GM18508 (cell line): ENCODE results near the gene KCTD11.
"Not testable (repeated sequence)": the region's sequence is repeated elsewhere in the genome, so short reads cannot be mapped to it uniquely, and the experiment has no call there.

Experiments used
- ATAC-seq: cut with Tn5 transposase; IDR thresholded peaks from one replicate; pipeline ENCODE4 v1.9.1; 2021; ENCODE audit warnings: moderate number of reproducible peaks; ENCODE audit not compliant: insufficient read depth, unreplicated experiment

The KCTD11 gene

DNA sequence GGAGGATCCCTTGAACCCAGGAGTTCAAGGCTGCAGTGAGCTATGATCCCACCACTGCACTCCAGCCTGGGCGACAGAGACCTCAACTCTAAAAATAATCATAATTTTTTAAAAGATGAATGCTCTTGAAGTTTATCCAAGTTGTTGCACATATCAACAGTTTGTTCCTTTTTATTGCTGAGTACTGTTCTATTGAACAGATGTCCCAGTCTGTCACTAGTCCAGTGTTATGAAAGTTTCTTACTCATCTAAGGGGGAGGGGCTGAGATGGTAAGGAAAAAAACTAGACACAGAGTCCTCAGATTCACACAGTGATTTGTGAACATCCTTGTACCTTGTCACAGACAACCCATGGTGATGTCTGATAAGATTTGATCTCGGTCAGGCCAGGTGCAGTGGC is 11.8 kb upstream of the KCTD11 start:
- ATAC-seq: no peak

DNA sequence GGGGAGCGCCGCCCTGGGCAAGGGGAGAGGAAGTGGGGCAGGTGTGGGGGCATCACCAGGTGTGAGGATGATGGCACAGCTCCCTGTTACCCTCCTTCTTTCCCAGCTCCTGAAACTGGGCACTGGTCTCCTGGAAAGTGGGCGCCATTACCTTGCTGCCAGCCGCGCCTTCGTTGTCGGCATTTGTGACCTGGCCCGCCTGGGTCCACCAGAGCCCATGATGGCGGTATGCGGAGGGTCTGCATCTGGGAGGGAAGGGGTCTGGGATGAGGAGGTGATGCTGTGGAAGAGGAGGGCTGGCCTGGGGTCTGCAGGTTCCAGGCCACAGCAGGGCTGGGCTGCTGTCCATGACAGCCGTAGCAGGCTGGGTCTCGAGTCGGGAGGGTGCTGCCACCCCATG is 10.1 kb upstream of the KCTD11 start:
- ATAC-seq: no peak

DNA sequence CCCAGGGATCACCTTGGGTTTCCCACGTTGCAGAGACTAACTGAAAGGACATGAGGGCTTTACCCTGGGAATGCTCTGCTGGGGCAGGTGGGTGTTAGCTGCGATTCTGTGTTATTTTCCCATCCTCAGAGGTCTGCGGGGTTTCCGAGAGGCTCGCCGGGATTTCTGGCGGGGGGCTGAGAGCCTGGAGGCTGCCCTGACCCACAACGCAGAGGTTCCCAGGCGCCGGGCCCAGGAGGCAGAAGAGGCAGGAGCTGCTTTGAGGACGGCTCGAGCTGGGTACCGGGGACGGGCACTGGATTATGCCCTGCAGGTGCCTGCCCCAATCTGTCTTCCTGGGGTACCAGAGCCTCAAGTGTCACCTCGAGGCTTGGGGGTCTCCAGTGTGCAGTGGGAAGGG is 8.7 kb upstream of the KCTD11 start:
- ATAC-seq: no peak

DNA sequence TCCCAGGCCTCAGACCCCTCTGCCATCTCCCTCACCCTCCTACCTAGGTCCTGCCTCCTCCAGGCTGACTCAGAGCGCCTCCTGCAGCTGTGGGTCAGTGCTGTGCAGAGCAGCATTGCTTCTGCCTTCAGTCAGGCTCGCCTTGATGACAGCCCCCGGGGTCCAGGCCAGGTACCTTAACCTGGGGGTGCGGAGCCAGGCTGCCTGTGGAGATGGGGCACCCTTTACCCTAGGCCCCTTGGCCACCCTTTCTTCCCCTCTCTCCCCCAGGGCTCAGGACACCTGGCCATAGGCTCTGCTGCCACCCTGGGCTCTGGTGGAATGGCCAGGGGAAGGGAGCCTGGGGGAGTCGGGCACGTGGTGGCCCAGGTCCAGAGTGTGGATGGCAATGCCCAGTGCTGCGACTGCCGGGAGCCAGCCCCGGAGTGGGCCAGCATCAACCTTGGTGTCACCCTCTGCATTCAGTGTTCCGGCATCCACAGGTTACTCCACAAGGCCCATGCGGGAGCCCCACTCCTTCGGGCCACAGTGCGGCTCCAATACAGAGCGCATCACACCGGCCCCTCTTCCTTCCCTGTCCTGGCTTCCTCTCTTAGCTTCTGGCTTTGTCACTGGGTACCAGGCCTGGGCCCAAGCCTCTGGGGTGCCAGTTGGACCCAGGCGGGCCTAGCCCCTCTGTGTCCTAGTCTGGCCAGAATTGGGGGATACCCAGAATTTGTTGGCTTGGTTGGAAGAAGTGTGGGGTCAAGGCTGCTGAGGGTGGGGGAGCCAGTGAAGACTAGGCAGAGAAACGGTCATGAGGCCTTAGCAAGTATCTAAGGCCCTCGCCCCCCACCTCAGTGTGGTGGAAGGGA is 5.0 kb upstream of the KCTD11 start:
- ATAC-seq: no peak

DNA sequence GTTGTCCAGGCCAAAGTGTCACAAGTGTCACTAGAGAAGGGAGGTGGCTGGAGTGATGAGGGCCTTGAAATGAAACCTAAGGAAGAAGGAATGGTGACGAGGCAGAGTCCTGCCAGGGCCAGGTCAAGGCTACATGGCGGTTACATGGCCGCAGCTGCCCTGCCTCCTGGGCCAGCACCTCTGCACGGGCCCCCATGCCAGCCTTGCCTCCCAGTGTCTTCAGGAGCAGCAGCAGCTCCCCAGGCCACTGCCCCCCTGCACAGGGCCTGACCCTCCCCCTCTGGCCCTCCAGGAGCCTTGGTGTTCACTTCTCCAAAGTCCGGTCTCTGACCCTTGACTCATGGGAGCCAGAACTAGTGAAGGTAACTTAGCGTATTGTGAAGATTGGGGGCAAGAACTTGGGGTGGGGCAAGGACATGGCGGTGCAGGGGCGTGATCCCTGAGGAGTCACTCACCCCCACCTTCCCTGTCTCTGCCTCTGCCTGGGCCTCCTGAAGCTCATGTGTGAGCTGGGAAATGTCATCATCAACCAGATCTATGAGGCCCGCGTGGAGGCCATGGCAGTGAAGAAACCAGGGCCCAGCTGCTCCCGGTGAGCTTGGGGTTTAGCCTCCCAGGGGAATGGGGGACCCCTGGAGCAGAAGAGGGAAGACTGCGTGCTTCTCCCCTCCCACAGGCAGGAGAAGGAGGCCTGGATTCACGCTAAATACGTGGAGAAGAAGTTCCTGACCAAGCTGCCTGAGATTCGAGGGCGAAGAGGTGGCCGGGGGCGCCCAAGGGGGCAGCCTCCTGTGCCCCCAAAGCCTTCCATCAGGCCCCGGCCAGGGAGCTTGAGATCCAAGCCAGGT is 4.1 kb upstream of the KCTD11 start:
- no peak for ATAC-seq

DNA sequence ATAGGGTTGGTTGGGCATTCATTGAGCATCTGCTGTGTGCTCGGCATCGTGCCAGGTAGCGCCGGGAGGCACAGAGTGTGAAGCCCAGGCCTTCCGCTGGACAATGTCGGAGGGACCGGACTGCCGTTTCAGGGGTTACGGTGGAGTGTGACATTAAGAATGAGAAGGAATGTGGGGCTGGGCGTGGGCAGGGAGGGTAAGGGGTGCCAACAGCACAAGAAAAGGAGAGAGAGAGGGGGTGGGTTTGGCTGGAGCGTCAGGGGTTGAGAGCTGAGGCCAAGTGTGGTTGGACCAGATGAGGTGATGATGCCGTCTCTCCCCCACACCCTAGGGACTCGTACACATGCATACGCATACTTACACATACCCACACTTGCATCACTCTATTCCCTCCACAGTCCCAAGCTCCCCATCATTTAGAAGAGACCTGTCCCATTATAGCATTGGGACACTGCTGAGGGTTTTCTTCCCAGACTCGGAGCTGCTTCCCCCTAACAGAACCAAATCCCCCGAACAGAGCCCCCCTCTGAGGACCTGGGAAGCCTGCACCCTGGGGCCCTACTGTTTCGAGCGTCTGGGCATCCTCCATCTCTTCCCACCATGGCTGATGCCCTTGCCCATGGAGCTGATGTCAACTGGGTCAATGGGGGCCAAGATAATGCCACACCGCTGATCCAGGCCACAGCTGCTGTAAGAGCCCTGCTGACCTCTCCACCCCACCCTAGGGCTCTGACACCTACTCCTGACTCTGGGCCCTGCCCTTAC is 3.3 kb upstream of the KCTD11 start:
- no peak for ATAC-seq

DNA sequence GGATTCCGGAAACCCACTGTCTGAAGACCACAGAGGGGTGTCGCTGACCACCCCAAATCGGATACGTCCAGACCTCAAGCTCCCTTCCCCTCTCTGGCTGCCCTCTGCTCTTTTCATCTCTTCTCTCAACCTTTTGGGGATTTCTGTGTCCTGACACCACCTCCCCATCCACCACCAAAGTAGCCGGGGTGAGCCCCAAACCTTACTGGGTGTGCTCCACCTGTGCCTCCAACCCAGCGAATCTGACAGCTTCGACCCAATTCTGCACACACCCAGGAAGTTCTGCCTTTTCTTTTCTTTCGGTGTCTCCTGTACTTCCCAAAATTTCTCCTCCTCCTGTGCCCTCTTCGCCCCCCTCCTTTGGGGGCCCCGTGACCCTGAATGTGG is 534 bp downstream of the KCTD11 start:
- no peak for ATAC-seq

DNA sequence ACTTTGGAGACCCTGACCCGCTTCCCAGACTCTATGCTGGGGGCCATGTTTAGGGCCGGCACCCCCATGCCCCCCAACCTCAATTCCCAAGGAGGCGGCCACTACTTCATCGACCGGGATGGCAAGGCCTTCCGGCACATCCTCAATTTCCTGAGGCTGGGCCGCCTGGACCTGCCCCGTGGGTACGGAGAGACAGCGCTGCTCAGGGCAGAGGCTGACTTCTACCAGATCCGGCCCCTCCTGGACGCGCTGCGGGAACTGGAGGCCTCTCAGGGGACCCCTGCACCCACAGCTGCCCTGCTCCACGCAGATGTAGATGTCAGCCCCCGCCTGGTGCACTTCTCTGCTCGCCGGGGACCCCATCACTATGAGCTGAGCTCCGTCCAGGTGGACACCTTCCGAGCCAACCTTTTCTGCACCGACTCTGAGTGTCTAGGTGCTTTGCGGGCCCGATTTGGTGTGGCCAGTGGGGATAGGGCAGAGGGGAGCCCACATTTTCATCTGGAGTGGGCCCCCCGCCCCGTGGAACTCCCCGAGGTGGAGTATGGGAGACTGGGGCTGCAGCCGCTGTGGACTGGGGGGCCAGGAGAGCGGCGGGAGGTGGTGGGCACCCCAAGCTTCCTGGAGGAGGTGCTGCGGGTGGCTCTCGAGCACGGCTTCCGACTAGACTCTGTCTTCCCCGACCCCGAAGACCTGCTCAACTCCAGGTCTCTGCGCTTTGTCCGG is 1.1 kb downstream of the KCTD11 start:
- ATAC-seq: no peak

DNA sequence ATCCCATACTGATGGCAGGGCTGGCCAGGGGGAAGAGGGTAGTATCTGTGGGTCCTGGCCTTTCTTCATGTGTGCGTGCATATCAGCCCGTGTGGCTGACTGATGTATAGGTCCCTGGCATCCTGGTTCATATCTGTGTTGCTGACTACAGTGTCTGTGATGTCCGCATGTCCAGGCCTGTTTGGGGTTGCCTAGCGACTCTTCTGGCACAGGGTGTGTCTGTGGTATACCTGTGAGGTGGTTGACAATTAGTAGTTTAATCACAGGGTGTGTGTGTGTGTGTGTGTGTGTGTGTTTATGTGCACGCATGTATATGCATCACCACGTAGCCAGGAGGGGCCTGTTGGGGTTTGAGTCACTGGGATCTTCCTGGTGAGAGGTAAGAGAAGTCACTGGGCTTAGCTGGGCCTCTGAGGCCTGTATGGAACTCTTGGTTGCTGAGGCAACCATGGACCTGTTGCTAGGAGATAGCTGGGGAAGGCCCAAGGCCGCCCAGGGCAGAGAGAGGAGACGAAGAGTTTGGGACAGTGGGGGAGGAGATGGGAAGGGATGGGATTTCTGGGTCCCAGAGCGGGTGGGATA is 2.4 kb downstream of the KCTD11 start:
- ATAC-seq: no peak

DNA sequence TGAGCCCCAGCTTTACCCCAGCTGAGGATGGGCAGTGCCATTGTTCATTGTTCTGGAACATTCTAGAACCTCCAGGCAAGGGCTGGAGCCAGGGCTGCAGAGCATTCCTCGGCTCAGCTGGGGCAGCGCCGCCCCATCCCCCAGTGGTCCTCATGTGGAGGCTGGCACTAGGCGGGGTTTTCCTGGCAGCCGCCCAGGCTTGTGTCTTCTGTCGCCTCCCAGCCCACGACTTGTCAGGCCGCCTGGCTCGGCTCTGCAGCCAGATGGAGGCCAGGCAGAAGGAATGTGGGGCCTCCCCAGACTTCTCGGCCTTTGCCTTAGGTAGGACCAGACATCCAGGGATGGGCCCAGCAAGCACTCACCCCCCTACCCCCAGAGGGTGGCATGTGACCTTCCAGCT is 3.1 kb downstream of the KCTD11 start, which contains the start of gene TMEM95:
Gene TMEM95, plus strand, starts transcription at position 104 of the 400 bp plus-strand sequence. Its CDS starts 49 bp downstream, at position 153.
- ATAC-seq: no peak

DNA sequence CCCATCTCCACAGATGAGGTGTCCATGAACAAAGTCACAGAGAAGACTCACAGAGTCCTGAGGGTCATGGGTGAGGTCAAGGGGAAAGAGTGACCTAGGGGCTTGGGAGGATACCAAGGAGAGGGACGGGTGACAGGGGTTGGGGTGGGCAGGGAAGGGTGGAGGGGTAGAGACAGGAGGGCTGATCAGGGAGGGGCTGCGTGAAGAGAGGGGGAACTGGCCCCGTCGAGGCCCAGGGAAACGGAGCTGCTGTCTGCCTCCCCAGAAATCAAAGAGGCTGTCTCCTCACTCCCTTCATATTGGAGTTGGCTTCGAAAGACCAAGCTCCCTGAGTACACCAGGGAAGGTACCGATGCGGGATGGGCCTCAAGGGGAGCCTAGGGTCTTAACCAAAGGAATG is 3.6 kb downstream of the KCTD11 start:
- no peak for ATAC-seq

DNA sequence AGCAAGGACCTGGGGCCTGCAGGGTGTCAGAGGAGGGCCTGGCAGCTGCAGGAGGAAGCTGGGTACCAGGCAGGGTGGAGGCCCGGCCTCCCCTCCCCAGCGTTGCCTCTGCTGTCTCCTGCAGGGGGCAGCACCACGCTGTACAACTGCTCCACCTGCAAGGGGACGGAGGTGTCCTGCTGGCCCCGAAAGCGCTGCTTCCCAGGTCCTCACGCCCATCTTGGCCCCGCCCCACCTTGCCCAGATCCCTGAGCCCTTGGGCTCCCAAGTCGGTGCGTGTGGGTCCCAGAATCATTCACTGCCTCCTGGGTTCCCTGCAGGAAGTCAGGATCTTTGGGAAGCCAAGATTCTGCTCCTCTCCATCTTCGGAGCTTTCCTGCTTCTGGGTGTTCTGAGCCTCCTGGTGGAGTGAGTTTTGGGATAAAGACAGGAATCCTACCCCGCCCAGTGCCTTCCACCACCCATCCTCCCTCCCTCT is 4.1 kb downstream of the KCTD11 start:
- ATAC-seq: no peak

DNA sequence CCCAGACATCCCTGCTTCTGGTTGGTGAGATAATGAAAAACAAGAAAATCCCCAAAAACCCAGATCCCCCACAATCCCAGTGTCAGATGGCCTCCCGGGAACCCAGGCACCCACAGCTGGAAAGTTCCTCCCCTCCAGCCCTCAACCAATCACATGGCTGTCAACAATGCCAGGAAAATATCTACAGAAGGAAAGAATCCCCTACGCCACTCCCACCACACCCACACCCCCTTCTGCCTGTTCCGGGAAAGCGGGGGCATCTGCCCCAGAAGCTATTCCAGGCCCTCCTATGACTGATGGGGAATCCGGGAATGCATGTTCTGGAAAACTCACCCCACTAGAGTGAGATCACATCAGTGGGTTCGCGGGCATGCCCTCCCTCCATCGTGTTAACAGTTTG is 4.8 kb downstream of the KCTD11 start:
- no peak for ATAC-seq

DNA sequence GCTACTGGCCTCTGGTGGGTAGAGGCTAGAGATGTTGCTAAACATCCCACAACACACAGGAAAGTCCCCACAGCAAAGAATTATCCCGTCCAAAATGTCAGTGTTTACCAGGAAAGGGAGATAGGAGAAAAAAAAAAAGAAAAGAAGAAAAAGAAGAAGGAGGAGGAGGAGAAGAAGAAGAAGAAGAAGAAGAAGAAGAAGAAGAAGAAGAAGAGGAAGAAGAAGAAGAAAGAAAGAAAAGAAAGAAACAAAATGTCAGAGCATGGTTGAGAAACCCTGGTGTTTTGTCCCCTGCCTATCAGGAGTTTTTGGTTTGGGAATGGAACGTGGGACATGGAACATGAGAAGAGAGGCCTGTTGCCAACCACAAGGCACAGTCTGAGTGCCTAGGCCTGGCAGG is 5.4 kb downstream of the KCTD11 start:
- no peak for ATAC-seq

DNA sequence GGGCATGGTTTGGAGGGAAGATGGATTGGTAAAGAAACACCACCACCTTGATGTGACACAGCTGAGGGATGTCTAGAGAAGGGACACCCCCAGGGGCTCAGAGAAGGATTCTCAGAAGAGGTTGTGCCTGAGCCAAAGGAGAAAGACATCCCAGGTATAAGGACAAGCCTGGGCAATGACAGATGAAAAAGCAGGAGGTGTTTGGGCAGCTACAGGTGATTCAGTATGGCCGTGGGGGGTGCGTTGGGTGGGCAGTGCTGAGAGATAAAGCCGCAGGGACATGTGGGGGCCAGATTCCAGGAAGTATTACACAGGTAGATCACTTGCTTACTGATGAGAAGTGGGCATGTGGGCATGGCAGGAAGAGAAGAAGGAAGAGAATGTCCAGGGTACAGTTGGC is 9.9 kb downstream of the KCTD11 start:
- no peak for ATAC-seq

DNA sequence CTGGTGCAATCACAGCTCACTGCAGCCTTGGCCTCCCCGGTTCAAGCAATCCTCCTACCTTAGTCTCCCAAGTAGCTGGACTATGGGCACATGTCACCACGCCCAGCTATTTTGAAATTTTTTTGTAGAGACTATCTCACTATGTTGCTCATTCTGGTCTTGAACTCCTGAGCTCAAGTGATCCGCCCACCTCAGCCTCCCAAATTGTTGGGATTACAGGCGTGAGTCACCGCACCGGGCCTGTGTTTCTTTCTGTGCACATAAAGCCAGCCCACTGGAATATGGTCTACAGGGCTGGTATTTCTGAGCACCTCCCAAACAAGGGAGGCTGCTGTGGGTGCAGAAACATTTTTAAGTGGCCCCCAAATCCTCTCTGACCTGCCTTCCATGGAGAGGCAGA is 11.3 kb downstream of the KCTD11 start:
- ATAC-seq: no peak

DNA sequence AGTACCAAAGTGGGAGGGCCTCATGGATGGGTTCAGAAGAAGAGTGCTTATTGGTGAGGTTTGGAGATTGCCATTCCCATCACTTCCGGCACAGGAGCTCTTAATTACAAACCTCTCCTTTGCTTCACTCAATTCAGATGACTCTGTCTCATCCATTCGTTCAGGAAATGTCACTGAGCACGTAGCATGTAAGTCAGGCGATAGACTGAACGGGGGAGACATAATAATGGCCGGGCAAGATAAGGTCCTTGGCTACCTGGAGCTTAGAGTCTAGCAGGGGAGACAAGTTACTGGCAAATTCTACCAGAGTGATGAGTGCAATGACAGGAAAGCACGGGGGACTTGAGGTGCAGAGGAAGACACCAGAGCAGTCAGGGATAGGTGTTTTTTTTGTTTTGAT is 14.0 kb downstream of the KCTD11 start:
- not testable (repeated sequence) for ATAC-seq

DNA sequence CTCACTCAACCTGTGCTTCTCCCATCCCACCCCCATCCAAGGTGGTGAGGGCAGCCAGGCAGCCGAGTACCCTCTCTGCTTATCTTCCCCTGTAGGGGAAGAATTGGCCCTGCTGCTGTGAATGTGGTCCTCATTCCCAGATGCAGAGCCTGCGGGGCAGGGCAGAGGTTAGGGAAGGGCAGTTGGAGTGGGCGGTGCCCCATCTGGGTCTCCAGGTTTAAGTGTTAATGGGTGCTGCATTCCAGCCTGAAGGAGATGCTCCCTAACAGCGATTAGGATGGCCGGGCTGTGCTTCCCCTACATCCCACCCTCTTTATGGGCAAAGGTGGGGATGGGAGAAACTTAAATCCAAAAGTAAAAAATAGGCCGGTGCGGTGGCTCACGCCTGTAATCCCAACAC is 15.1 kb downstream of the KCTD11 start:
- no peak for ATAC-seq

DNA sequence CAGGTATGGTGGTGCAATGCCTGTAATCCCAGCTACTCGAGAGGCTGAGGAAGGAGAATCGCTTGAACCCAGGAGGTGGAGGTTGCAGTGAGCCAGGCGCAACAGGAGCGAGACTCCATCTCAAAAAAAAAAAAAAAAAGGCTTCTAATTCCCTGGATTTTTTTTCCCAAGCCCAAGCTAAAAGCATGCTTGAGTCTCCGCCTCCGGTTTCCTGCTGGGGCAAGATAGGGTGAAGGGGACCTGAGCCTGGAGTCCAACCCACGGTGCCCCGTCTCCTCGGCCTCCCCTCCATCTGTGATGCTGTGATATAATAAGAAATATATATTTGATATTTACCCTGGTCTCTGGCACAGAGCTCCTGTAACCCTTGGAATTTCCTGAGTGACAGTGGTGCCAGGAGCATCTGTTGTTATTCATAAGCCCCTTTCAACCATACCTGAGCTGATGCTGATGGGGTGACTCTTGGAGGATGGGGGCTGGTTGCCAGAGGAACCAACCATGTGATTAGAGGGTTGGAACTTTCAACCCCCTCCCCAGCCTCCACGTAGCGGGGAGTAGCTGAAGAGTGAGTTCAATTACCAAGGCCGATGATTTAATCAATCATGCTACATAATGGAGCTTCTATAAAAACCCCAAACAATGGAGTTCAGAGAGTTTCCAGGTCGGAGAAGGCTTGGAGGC is 16.1 kb downstream of the KCTD11 start:
- ATAC-seq: no peak
